Keratinocyte (primary cell): ENCODE results near the gene ALDH3B2.
"Not testable (repeated sequence)": the region's sequence is repeated elsewhere in the genome, so short reads cannot be mapped to it uniquely, and the experiment has no call there.

Experiments
- CTCF ChIP-seq, 3 experiments: IDR thresholded peaks in 1 of 3; conservative IDR thresholded peaks in 1 of 3; optimal IDR thresholded peaks in 1 of 3; 2 replicates in 2 of 3; 3 replicates in 1 of 3; pipeline versions ENCODE3 to v1.5.1; 2011; ENCODE audit warnings: low read length in 3 of 3, mild to moderate bottlenecking in 3 of 3, moderate library complexity in 2 of 3, control low read depth in 1 of 3, inconsistent platforms in 1 of 3; ENCODE audit not compliant: insufficient read depth in 2 of 3; ENCODE audit errors: extremely low read depth in 1 of 3
- EZH2 ChIP-seq: IDR thresholded peaks from one replicate; pipeline ENCODE4 v1.6.1; 2012; ENCODE audit warnings: inconsistent platforms, mild to moderate bottlenecking, low read length, moderate library complexity

- not testable (repeated sequence) for TF ChIP-seq EZH2; CTCF (optimal IDR thresholded peaks at IDR 0.05 in 1 of 3, IDR thresholded peaks at IDR 0.05 in 1 of 3, conservative IDR thresholded peaks at IDR 0.05 in 1 of 3; ENCODE audit: extremely low read depth in 1 of 3, insufficient read depth in 2 of 3, low read length in 3 of 3)
Observed at GRCh38 chr11:67703709-67704108, 29.3 kb upstream of the ALDH3B2 start.
